ENCODE measurements around the gene PKHD1. TPM values are rescaled to one million over a fixed set of nuclear protein-coding genes. Genes with fewer than 3 reads are reported as not detected.

Gene PKHD1
- total RNA-seq, 2 donors from 2014 or later = 0.14 TPM; not detected in 1

DNA sequence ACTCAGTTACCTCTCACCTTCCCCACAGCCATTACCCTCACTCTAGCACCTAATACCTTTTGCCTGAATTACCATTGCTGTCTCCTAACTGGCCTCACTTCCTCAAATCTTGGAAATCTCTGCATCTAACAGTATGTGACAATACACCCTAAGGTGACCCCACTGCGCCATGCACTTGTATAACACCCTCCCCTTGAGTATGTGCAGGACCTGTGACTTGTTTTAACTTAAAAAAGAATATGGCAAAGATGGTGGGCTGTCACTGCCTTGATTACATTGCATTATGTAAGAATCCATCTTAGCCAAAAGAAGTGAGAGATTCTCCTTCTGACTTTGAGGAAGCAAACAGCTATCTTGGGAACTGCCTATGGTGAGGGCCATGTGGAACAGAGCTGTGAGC lies 29.9 kb upstream of the PKHD1 start:
- Histone ChIP-seq H3K4me3 (no peak overlapping the region), H3K27me3 (replicated peaks; ENCODE audit: insufficient read depth) (no peaks in the 10 kb centered on the region), H3K9me3 (peaks cover 4% of the 10 kb centered on the region), H3K4me1 (ENCODE audit: control insufficient read depth in 1 of 2, low read depth in 2 of 2) (no peaks in the 10 kb centered on the region), H3K27ac (no peak overlapping the region), H3K36me3 (no peaks in the 10 kb centered on the region)
- DNase-seq (ENCODE audit: low spot score) = no peak
- no peak for ATAC-seq (ENCODE audit: insufficient number of reproducible peaks, low FRiP score, low read depth)
- TF ChIP-seq, protein P1, sequence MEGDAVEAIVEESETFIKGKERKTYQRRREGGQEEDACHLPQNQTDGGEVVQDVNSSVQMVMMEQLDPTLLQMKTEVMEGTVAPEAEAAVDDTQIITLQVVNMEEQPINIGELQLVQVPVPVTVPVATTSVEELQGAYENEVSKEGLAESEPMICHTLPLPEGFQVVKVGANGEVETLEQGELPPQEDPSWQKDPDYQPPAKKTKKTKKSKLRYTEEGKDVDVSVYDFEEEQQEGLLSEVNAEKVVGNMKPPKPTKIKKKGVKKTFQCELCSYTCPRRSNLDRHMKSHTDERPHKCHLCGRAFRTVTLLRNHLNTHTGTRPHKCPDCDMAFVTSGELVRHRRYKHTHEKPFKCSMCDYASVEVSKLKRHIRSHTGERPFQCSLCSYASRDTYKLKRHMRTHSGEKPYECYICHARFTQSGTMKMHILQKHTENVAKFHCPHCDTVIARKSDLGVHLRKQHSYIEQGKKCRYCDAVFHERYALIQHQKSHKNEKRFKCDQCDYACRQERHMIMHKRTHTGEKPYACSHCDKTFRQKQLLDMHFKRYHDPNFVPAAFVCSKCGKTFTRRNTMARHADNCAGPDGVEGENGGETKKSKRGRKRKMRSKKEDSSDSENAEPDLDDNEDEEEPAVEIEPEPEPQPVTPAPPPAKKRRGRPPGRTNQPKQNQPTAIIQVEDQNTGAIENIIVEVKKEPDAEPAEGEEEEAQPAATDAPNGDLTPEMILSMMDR (IDR thresholded peaks at IDR 0.05) = no peak

DNA sequence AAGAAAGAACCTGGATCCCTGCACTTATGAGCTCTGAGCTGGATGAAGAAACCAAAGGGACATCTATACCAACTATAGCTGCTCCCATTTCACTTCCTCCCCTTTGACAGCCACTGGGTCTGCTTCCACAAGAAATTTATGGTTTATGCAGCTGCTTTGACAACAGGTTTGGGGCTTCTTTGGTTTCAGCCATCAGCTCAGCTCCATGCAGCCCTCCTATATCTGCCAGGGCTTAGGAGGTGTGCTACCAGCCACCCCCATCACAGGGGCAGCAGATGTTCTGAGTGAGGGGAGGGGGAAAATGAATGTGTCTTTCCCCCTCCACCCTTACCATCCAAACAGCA lies 29.2 kb upstream of the PKHD1 start:
- no peaks in the 10 kb centered on the region for H3K27me3 ChIP-seq (replicated peaks; ENCODE audit: insufficient read depth)
- H3K36me3 ChIP-seq = no peaks in the 10 kb centered on the region
- peaks cover 4% of the 10 kb centered on the region for H3K9me3 ChIP-seq
- H3K4me3 ChIP-seq = no peak overlapping the region
- H3K4me1 ChIP-seq (ENCODE audit: control insufficient read depth in 1 of 2, low read depth in 2 of 2) = no peaks in the 10 kb centered on the region
- DNase-seq (ENCODE audit: low spot score) = no peak
- no peak for ATAC-seq (ENCODE audit: insufficient number of reproducible peaks, low FRiP score, low read depth)
- no peak overlapping the region for H3K27ac ChIP-seq
- TF ChIP-seq, protein P1 (IDR thresholded peaks at IDR 0.05) = no peak

GRCh38 chr6:52115891-52116604 lies 28.6 kb upstream of the PKHD1 start:
- no peaks in the 10 kb centered on the region for H3K4me1 ChIP-seq (ENCODE audit: control insufficient read depth in 1 of 2, low read depth in 2 of 2)
- ATAC-seq (ENCODE audit: insufficient number of reproducible peaks, low FRiP score, low read depth) (no peak), DNase-seq (ENCODE audit: low spot score) (no peak)
- H3K36me3 ChIP-seq = no peaks in the 10 kb centered on the region
- TF ChIP-seq, protein P1 (IDR thresholded peaks at IDR 0.05) = no peak
- H3K4me3 ChIP-seq = no peak overlapping the region
- peaks cover 4% of the 10 kb centered on the region for H3K9me3 ChIP-seq
- no peaks in the 10 kb centered on the region for H3K27me3 ChIP-seq (replicated peaks; ENCODE audit: insufficient read depth)
- H3K27ac ChIP-seq = no peak overlapping the region

- Histone ChIP-seq H3K4me1 (ENCODE audit: control insufficient read depth in 1 of 2, low read depth in 2 of 2) (no peaks in the 10 kb centered on the region), H3K9me3 (peaks cover 4% of the 10 kb centered on the region), H3K27ac (no peak overlapping the region), H3K4me3 (no peak overlapping the region), H3K36me3 (no peaks in the 10 kb centered on the region), H3K27me3 (replicated peaks; ENCODE audit: insufficient read depth) (no peaks in the 10 kb centered on the region)
- ATAC-seq (ENCODE audit: insufficient number of reproducible peaks, low FRiP score, low read depth) = no peak
- DNase-seq (ENCODE audit: low spot score) = no peak
- TF ChIP-seq, protein P1 (IDR thresholded peaks at IDR 0.05) = no peak
Measured at GRCh38 chr6:52115145-52115741, 27.8 kb upstream of the PKHD1 start.

DNA sequence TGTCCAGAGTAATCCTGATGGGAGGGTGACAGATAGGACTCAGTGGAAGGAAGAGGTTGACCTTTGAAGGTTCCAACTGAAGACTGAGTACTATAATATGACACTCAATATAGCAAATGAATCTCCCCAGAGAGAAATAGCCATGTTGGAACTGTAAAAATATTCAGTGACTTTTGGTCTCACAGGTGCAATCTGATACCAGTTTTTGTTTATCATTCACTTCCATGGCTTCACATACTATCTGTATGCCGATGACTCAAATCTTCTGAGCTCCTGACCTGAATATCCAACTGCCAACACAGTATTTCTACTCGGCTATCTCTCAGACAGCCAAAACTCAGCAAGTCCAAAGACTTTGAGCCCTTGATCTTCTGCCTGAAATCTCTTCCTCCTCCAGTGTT lies 21.8 kb upstream of the PKHD1 start:
- no peak overlapping the region for H3K4me3 ChIP-seq
- H3K27ac ChIP-seq = no peak overlapping the region
- no peaks in the 10 kb centered on the region for H3K36me3 ChIP-seq
- DNase-seq (ENCODE audit: low spot score) (no peak), ATAC-seq (ENCODE audit: insufficient number of reproducible peaks, low FRiP score, low read depth) (no peak)
- H3K4me1 ChIP-seq (ENCODE audit: control insufficient read depth in 1 of 2, low read depth in 2 of 2) = no peaks in the 10 kb centered on the region
- no peaks in the 10 kb centered on the region for H3K27me3 ChIP-seq (replicated peaks; ENCODE audit: insufficient read depth)
- H3K9me3 ChIP-seq = no peaks in the 10 kb centered on the region
- TF ChIP-seq, protein P1 (IDR thresholded peaks at IDR 0.05) = no peak

All from thoracic aorta (tissue), 2 donors.